ENCODE data around the gene ARPC5L. TPM values are rescaled to one million over a fixed set of nuclear protein-coding genes. Genes with fewer than 3 reads are reported as not detected.
A peak's percentile ranks its signal among the peaks of the same experiment; 100 is the strongest.

The ARPC5L gene
- total and polyA plus RNA-seq, 2 of the 13 experiments (the other 11 are each of a cell fraction or from before 2014, with no cell fraction given), result 29.9 to 33.8 TPM

DNA sequence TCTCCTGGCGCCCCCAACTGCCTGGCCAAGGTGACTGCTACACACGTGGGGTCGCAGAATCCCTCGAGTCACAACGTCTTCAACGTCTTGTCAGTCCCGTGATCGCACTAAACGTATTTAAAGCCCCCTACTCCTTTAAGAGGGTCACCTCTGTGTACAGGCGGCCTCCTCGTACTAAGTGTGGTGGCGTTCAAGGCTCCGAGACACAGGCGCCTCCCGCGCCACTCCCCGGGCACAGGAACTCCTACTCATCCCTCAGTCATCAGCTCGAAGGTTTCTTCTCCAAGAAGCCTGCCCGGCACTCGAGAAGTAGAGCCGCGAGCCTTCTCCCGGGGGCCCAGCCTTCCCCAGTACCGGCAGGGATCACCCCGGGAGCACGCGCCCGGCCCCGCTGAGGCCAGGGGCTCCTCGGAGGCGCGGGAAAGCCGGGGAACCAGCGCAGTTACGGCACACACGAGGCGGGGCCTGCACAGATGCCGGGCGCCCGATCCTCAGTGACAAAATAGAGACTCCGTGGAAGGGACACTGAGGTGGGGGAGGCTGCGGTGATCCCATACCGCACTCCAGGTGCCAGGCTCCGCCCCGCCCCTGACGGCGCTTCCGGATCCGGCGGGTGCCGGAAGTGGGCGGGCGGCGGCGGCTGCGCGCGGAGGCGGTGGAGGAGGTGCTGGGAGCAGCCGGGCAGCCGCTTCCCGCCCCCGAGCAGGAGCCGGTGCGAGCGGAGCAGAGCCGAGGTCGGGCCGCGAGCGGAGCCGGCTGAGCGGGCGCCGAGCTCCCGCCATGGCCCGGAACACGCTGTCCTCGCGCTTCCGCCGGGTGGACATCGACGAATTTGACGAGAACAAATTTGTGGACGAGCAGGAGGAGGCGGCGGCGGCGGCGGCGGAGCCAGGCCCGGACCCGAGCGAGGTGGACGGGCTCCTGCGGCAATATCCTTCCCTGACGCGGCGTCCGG, 6.9 kb downstream of the ARPC5L start (continued):
- TF ChIP-seq GPN1 (CRISPR knock-in tag; IDR thresholded peaks at IDR 0.05; ENCODE audit: borderline replicate concordance), result no peak
- peak; percentile 44; the same call in 1 of the 2 replicates for TF ChIP-seq NFKB2 (CRISPR knock-in tag; IDR thresholded peaks at IDR 0.05; ENCODE audit: borderline replicate concordance)
- TF ChIP-seq ZNF607 (CRISPR knock-in tag; IDR thresholded peaks at IDR 0.05; ENCODE audit: borderline replicate concordance), result no peak
- TF ChIP-seq, protein P1, sequence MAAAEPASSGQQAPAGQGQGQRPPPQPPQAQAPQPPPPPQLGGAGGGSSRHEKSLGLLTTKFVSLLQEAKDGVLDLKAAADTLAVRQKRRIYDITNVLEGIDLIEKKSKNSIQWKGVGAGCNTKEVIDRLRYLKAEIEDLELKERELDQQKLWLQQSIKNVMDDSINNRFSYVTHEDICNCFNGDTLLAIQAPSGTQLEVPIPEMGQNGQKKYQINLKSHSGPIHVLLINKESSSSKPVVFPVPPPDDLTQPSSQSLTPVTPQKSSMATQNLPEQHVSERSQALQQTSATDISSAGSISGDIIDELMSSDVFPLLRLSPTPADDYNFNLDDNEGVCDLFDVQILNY (CRISPR knock-in tag; conservative IDR thresholded peaks at IDR 0.05), result peak; percentile 79; the same call in 1 of the 2 replicates
- TF ChIP-seq TARDBP (CRISPR knock-in tag; IDR thresholded peaks at IDR 0.05), result 0 out of 2 replicates have a peak, but pooled peaks have one; percentile 41
- TF ChIP-seq ZNF724P (CRISPR knock-in tag; IDR thresholded peaks at IDR 0.05; ENCODE audit: borderline replicate concordance), result peak; percentile 19; the same call in 1 of the 2 replicates
- no peak for TF ChIP-seq ZNF614 (CRISPR knock-in tag; IDR thresholded peaks at IDR 0.05; ENCODE audit: borderline replicate concordance)
- 0 out of 2 replicates have a peak, but pooled peaks have one; percentile 52 for TF ChIP-seq TSC22D2 (CRISPR knock-in tag; IDR thresholded peaks at IDR 0.05; ENCODE audit: borderline replicate concordance)
- TF ChIP-seq GATAD2A (CRISPR knock-in tag; IDR thresholded peaks at IDR 0.05), result no peak
- peak; percentile 89 for TF ChIP-seq AGO2 (optimal IDR thresholded peaks at IDR 0.05; ENCODE audit: low read depth, low read length)
- no peak; the same call in 1 of the 2 replicates for TF ChIP-seq ZNF83 (CRISPR knock-in tag; IDR thresholded peaks at IDR 0.05; ENCODE audit: borderline replicate concordance)
- TF ChIP-seq DR1 (CRISPR knock-in tag; IDR thresholded peaks at IDR 0.05), result peak; percentile 25; the same call in 1 of the 2 replicates
- TF ChIP-seq SOX5 (CRISPR knock-in tag; IDR thresholded peaks at IDR 0.05; ENCODE audit: borderline replicate concordance), result no peak; the same call in 1 of the 2 replicates
- no peak for TF ChIP-seq ZNF451 (CRISPR knock-in tag; IDR thresholded peaks at IDR 0.05)
- TF ChIP-seq NCOA5 (CRISPR knock-in tag; IDR thresholded peaks at IDR 0.05), result no peak
- TF ChIP-seq ZNF883 (CRISPR knock-in tag; IDR thresholded peaks at IDR 0.05; ENCODE audit: not compliant biosample characterization), result no peak
- TF ChIP-seq ZNF136 (CRISPR knock-in tag; IDR thresholded peaks at IDR 0.05; ENCODE audit: low read depth), result no peak
- no peak; the same call in 1 of the 2 replicates for TF ChIP-seq ZNF556 (CRISPR knock-in tag; IDR thresholded peaks at IDR 0.05; ENCODE audit: borderline replicate concordance)
- TF ChIP-seq TCF12 (IDR thresholded peaks at IDR 0.05), result no peak
- no peak for TF ChIP-seq TCF12 (CRISPR knock-in tag; IDR thresholded peaks at IDR 0.05)
- TF ChIP-seq ZBTB20 (CRISPR knock-in tag; IDR thresholded peaks at IDR 0.05; ENCODE audit: borderline replicate concordance, low read depth), result 0 out of 2 replicates have a peak, but pooled peaks have one; percentile 35
- TF ChIP-seq ZFP37 (CRISPR knock-in tag; IDR thresholded peaks at IDR 0.05; ENCODE audit: borderline replicate concordance), result no peak
- TF ChIP-seq, protein P2, sequence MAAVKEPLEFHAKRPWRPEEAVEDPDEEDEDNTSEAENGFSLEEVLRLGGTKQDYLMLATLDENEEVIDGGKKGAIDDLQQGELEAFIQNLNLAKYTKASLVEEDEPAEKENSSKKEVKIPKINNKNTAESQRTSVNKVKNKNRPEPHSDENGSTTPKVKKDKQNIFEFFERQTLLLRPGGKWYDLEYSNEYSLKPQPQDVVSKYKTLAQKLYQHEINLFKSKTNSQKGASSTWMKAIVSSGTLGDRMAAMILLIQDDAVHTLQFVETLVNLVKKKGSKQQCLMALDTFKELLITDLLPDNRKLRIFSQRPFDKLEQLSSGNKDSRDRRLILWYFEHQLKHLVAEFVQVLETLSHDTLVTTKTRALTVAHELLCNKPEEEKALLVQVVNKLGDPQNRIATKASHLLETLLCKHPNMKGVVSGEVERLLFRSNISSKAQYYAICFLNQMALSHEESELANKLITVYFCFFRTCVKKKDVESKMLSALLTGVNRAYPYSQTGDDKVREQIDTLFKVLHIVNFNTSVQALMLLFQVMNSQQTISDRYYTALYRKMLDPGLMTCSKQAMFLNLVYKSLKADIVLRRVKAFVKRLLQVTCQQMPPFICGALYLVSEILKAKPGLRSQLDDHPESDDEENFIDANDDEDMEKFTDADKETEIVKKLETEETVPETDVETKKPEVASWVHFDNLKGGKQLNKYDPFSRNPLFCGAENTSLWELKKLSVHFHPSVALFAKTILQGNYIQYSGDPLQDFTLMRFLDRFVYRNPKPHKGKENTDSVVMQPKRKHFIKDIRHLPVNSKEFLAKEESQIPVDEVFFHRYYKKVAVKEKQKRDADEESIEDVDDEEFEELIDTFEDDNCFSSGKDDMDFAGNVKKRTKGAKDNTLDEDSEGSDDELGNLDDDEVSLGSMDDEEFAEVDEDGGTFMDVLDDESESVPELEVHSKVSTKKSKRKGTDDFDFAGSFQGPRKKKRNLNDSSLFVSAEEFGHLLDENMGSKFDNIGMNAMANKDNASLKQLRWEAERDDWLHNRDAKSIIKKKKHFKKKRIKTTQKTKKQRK (IDR thresholded peaks at IDR 0.05; ENCODE audit: low read length), result no peak
